H1 (cell line): ENCODE results near the gene C17orf113. TPM values are rescaled to one million over a fixed set of nuclear protein-coding genes. Genes with fewer than 3 reads are reported as not detected.

ENCODE experiments used
- ATF2 ChIP-seq: IDR thresholded peaks from 2 replicates; pipeline ENCODE4 v1.6.1; 2012; ENCODE audit warnings: low read length, inconsistent platforms
- CHD2 ChIP-seq: IDR thresholded peaks from 2 replicates; pipeline ENCODE4 v1.6.1; 2012; ENCODE audit warnings: low read length, improper control_type of control experiment
- CHD7 ChIP-seq: fragments of 300-600 bp; sonication (generic); IDR thresholded peaks from 2 replicates; pipeline ENCODE4 v1.7.1; 2012; ENCODE audit warnings: low read length, moderate library complexity, mild to moderate bottlenecking, inconsistent platforms; ENCODE audit not compliant: insufficient replicate concordance
- NANOG ChIP-seq: IDR thresholded peaks from 2 replicates; pipeline ENCODE4 v1.6.1; 2011; ENCODE audit warnings: low read length, low read depth, mild to moderate bottlenecking, inconsistent platforms; ENCODE audit not compliant: insufficient read depth, poor library complexity, severe bottlenecking
- POLR2A ChIP-seq, 2 experiments: IDR thresholded peaks; 1 replicate in 1 of 2; 2 replicates in 1 of 2; pipeline ENCODE4 v1.6.1; 2011; ENCODE audit warnings: low read depth in 2 of 2, low read length in 2 of 2, mild to moderate bottlenecking in 2 of 2; ENCODE audit errors: control extremely low read depth in 1 of 2
- RBBP5 ChIP-seq: IDR thresholded peaks from 2 replicates; pipeline ENCODE4 v1.7.1; 2012; ENCODE audit warnings: low read depth, mild to moderate bottlenecking, inconsistent platforms, low read length, moderate library complexity, borderline replicate concordance
- SP2 ChIP-seq: IDR thresholded peaks from 2 replicates; pipeline ENCODE4 v1.6.1; 2012; ENCODE audit warnings: mild to moderate bottlenecking, low read length, inconsistent platforms
- polyA plus RNA-seq, 7 experiments: library from polyadenylated mRNA; depleted of rRNA in 3 of 7; stranded (reverse) in 5 of 7; unstranded in 2 of 7; fragments of >200 nt in 5 of 7; fragments of 200-250 nt in 2 of 7; gene quantifications; 1 replicate in 5 of 7; 2 replicates in 1 of 7; 4 replicates in 1 of 7; pipeline versions ENCODE4 v1.2.1 to v1.2.3, GENCODE V29; 2011 to 2013; ENCODE audit warnings: missing spikeins in 2 of 7, mixed read lengths in 2 of 7
- total RNA-seq: library from RNA; stranded (reverse); fragmentation: NEBNext Ultra II Directional; extraction: Animal tissue kit (Norgen Biotek cat#: 25700); gene quantifications from 2 replicates; pipeline ENCODE4 v1.2.1, GENCODE V29; 2021

C17orf113 gene
- total and polyA plus RNA-seq, 2 of the 8 experiments (the other 6 are each of a cell fraction or from before 2014, with no cell fraction given), result 1.0 to 1.4 TPM

- TF ChIP-seq CHD7, result no peak
- TF ChIP-seq NANOG, result no peak
- TF ChIP-seq ATF2, result no peak
- no peak for TF ChIP-seq CHD2
- TF ChIP-seq POLR2A (IDR thresholded peaks at IDR 0.05; ENCODE audit: control extremely low read depth in 1 of 2, low read depth in 2 of 2, low read length in 2 of 2), result no peak
- no peak for TF ChIP-seq SP2
- no peak for TF ChIP-seq RBBP5
These were observed 24.5 kb downstream of the C17orf113 start (continued) for GRCh38 chr17:42025936-42026335.
